Measurements from ENCODE around the gene MCRIP1. TPM values are rescaled to one million over a fixed set of nuclear protein-coding genes. Genes with fewer than 3 reads are reported as not detected.
A peak's percentile ranks its signal among the peaks of the same experiment; 100 is the strongest.

The MCRIP1 gene
- total and polyA plus RNA-seq, 9 of the 15 experiments (the other 6 are each of a cell fraction or from before 2014, with no cell fraction given) = 0.39 to 35.8 (median 9.7) TPM

- TF ChIP-seq CEBPG (CRISPR knock-in tag; IDR thresholded peaks at IDR 0.05) = peak; percentile 70; the same call in 1 of the 2 replicates
- TF ChIP-seq CEBPG (tag; conservative IDR thresholded peaks at IDR 0.05 in 1 of 2, IDR thresholded peaks at IDR 0.05 in 1 of 2) = no peak
- no peak for TF ChIP-seq ATF3 (IDR thresholded peaks at IDR 0.05)
- 0 out of 2 replicates have a peak, but pooled peaks have one; percentile 73 for TF ChIP-seq ATF3 (CRISPR knock-in tag; conservative IDR thresholded peaks at IDR 0.05)
- TF ChIP-seq ATF1 (CRISPR knock-in tag; IDR thresholded peaks at IDR 0.05) = no peak
- peak; percentile 88 for TF ChIP-seq ATF1 (tag; IDR thresholded peaks at IDR 0.05)
- TF ChIP-seq NFRKB (IDR thresholded peaks at IDR 0.05; ENCODE audit: low read depth) = peak; percentile 88; the same call in 1 of the 2 replicates
- TF ChIP-seq CCNT2 (IDR thresholded peaks at IDR 0.05; ENCODE audit: borderline replicate concordance, extremely low read depth, insufficient read length, low read depth, low read length) = peak; percentile 87
- TF ChIP-seq ZNF143 (CRISPR knock-in tag; IDR thresholded peaks at IDR 0.05) = peak; percentile 61
- TF ChIP-seq REST (IDR thresholded peaks at IDR 0.05; ENCODE audit: borderline replicate concordance) = 0 out of 2 replicates have a peak, but pooled peaks have one; percentile 3
- TF ChIP-seq REST (CRISPR knock-in tag; IDR thresholded peaks at IDR 0.05; ENCODE audit: low read depth) = peak; percentile 81
- TF ChIP-seq THAP12 (CRISPR knock-in tag; IDR thresholded peaks at IDR 0.05) = peak; percentile 89
- TF ChIP-seq ZBTB1 (CRISPR knock-in tag; IDR thresholded peaks at IDR 0.05; ENCODE audit: borderline replicate concordance, low read depth) = peak; percentile 36
- peak; percentile 30; the same call in 1 of the 2 replicates for TF ChIP-seq GTF2E2 (tag; IDR thresholded peaks at IDR 0.05)
- TF ChIP-seq STAG1 (CRISPR knock-in tag; IDR thresholded peaks at IDR 0.05; ENCODE audit: borderline replicate concordance) = peak; percentile 49; the same call in 1 of the 2 replicates
- TF ChIP-seq GATA2 (CRISPR knock-in tag; IDR thresholded peaks at IDR 0.05) = no peak
Measured at GRCh38 chr17:81871387-81872230, 38.5 kb upstream of the MCRIP1 start (continued).

Measured in K562 (cell line).